Testis (tissue), 2 donors: Measurements from ENCODE around the gene LRRC26.

Experiments used
- POLR2A ChIP-seq: fragments of 450-650 bp; IDR thresholded peaks from one replicate; pipeline ENCODE4 v1.6.1; 2017; ENCODE audit warnings: antibody characterized with exemption, mild to moderate bottlenecking, moderate library complexity
- TF ChIP-seq, protein P1 (sequence below), 3 experiments: fragments of 450-650 bp in 2 of 3; fragments of 200-600 bp in 1 of 3; sonication (generic) in 1 of 3; IDR thresholded peaks; one replicate each; pipeline ENCODE4 v1.5.1; 2016 to 2019; ENCODE audit warnings: antibody characterized with exemption in 3 of 3, mild to moderate bottlenecking in 2 of 3, moderate library complexity in 1 of 3

DNA sequence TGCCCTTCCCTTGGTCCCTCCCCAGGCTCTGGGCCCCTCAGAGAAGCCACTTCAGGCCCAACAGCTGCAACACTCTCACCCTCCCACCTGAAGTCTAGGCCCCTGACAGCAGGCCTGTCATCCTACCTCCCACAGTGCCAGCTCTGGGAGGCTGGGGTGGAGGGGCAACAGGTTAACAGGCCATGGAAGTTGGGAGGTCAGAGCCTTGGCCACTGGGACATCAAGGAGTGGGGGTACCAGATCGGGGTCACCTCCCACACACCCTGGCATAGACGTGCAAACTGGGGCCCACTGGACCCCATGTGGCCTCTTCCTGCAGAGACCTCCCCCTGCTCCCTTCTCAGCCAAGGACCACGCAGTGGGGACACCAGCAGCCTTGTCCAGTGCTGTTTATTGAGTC, 21.4 kb upstream of the LRRC26 start:
- no peak for TF ChIP-seq POLR2A
- TF ChIP-seq, protein P1, sequence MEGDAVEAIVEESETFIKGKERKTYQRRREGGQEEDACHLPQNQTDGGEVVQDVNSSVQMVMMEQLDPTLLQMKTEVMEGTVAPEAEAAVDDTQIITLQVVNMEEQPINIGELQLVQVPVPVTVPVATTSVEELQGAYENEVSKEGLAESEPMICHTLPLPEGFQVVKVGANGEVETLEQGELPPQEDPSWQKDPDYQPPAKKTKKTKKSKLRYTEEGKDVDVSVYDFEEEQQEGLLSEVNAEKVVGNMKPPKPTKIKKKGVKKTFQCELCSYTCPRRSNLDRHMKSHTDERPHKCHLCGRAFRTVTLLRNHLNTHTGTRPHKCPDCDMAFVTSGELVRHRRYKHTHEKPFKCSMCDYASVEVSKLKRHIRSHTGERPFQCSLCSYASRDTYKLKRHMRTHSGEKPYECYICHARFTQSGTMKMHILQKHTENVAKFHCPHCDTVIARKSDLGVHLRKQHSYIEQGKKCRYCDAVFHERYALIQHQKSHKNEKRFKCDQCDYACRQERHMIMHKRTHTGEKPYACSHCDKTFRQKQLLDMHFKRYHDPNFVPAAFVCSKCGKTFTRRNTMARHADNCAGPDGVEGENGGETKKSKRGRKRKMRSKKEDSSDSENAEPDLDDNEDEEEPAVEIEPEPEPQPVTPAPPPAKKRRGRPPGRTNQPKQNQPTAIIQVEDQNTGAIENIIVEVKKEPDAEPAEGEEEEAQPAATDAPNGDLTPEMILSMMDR (IDR thresholded peaks at IDR 0.05), result no peak
